GM19099 (cell line): Measurements from ENCODE around the gene SHD.

Source experiments
- POLR2A ChIP-seq: IDR thresholded peaks from 3 replicates; pipeline ENCODE4 v1.6.1; 2011; ENCODE audit warnings: low read depth; ENCODE audit not compliant: insufficient read length; ENCODE audit errors: extremely low read depth

SHD gene, protein sequence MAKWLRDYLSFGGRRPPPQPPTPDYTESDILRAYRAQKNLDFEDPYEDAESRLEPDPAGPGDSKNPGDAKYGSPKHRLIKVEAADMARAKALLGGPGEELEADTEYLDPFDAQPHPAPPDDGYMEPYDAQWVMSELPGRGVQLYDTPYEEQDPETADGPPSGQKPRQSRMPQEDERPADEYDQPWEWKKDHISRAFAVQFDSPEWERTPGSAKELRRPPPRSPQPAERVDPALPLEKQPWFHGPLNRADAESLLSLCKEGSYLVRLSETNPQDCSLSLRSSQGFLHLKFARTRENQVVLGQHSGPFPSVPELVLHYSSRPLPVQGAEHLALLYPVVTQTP

DNA sequence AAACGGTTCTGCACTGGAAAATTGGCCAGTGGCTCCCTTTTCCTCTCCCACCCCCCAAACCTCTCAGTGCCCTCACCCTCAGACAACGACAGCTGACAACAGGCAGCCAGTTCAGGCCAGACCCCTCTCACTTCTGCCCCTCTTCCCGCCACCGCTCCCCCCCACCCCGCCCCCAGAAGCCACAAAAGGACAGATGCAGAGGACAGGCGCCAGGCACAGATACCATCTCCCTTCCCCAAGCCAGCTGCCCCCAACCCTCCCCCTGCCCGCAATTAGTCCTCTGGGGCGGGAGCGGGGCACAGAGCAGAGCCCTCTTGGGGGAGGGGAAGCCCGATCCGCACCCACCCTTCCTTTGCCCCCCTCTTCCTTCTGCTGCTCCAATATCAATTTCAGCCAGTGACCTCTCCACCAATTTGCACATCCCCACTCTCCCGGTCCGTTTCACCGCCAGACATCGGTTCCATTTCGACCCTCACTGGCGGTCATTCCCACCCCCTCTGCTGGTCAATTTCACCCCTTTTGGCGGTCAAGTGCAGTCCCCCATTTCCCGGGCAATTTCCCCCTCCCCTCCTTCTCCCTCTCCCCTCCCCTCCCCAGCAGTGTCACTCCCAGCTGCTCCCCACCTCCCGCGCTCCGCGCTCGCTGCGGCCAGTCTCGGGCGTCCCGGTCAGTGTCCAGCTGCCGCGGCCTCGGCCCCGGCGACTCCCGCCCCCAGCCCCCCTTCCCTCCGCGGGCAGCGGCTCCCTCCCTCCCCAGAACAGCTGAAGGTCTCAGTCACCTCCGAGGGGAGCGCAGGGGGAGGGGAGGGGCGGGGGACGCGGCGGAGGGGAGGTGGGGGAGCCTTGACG lies at the start of gene SHD:
TSS of gene SHD (plus strand) at position 848 of the 848 bp plus-strand sequence. CDS start 798 bp downstream, outside the sequence.
- no peak for TF ChIP-seq POLR2A

DNA sequence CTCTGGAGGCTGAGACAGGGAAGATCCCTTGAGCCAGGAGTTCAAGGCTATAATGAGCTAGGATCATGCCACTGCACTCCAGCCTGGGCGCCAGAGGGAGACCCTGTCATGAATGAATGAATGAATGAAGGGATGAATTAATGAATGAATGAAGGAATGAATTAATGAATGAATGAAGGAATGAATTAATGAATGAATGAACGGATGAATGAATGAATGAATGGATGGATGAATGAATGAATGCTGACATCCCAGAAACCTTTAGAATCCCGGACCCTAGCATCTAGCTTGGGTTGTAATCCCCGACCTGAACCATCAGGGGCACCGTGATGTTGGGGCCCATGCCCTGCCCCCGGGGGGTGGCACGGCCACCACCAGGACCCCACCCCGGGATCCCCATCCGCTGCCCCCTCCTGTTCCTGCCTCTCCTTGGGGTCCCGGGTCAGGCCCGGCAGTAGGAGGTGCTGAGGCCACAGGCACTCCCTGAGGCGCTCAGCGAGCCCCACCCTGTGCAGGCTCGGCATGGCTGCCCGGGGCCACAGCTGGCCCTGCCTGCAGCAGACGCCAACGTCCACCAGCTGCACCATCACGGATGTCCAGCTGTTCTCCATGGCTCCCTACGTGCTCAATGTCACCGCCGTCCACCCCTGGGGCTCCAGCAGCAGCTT lies 46.3 kb upstream of the SHD start:
- TF ChIP-seq POLR2A = peak; percentile 43

DNA sequence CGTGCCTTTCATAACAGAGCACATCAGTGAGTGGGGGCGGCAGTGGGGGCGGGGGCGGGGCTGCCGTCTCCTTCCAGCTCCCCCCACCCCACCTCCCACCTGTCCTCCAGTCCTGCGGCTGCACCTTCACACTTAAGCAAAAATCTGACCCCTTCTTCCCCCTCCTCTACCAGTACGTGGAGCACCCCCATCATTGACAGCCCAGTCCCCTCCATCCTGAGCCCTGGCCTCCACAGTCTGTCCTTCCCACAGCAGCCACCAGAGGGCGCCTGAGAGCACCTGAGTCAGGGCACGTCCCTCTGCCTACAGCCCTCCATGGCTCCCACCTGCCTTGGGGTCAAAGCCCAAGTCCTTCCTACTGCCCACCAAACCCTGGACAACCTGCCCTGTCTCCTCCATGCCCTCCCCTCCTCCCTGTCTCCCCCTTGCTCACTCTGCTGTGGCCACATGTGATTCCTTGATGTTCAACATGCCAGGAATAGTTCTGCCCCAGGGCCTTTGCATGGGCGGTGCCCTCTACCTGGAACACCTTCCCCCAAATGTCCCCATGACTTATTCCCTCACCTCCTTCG lies 45.7 kb upstream of the SHD start:
- TF ChIP-seq POLR2A = peak; percentile 36

DNA sequence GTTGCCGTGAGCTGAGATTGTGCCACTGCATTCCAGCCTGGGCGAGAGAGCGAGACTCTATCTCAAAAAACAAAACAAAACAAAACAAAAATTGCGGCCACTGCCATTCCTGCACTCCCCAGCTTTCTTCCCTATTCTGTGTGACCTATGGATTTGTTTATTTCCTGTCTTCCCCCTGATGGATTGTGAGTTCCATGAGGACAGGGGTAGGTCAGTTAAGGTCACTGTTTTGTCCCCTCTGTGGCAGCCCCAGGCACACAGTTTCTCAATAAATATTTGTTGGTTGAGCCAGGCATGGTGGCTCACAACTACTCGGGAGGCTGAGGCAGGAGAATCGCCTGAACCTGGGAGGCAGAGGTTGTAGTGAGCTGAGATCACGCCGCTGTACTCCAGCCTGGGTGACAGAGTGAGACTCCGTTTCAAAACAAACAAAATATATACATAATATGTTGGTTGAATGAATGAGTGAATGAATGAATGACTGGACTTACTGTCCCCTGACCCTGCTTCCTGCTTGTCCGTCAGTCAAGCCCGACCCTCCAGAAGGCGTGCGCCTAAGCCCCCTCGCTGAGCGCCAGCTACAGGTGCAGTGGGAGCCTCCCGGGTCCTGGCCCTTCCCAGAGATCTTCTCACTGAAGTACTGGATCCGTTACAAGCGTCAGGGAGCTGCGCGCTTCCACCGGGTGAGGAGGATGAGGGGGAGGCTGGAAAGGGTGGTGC lies 44.8 kb upstream of the SHD start:
- no peak for TF ChIP-seq POLR2A

DNA sequence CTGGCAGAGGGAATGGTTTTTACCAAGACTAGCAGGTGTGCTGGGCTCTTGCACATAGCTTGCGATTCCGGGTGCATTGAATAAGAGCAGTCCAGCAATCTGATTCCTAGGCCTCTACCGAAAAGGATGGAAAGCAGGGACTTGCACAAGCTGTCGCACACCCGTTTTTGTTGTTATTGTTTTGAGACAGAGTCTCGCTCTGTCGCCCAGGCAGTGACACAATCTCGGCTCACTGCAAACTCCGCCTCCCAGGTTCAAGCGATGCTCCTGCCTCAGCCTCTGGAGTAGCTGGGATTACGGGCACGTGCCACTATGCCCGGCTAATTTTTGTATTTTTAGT lies 44.2 kb upstream of the SHD start:
- no peak for TF ChIP-seq POLR2A

DNA sequence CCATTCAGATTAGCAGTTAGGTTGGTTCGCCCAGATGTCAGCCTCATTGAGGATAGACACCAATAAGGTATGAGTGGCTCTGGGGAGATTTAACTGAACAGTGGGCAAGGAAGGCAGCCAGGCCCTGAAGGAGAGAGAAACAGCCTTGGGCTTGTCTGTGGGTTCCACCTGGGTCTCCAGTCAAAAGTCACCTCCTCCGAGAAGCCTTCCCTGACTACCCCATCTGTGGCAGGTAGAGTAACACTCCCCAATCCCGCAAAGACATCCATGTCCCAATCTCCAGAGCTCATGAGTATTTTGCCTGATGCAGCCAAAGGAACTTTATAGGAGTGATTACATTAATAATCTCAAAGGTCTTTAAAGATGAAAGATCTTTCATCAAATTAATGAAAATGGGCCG lies 40.2 kb upstream of the SHD start:
- no peak for TF ChIP-seq POLR2A

DNA sequence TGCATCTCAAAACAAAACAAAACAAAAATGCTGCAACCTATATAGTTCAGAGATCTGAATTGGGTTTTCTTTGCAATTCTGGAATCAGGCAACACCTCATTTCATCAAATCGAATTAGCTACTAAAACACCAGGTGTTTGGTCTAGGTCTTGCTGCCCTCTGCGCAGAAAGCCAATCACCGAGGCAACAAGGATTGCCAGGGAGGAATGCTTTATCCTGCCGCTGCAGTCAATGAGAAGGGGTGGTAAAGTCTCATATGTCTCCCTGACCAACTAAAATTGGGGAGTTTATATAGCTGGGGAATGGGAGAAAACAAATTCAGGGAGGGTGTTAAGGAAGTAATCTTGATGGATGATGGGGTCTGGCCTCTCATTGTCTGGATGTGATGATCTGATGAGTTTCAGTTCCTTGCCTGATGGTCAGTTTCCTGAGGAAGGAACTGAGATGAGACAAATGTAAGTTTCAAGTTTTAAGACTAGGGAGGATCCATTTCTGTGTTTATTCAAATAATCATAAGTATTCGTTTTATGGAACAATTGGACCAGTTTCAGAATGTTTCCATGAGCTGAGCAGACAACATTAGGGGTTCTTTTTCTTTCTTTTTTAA lies 37.1 kb upstream of the SHD start:
- TF ChIP-seq POLR2A = no peak

DNA sequence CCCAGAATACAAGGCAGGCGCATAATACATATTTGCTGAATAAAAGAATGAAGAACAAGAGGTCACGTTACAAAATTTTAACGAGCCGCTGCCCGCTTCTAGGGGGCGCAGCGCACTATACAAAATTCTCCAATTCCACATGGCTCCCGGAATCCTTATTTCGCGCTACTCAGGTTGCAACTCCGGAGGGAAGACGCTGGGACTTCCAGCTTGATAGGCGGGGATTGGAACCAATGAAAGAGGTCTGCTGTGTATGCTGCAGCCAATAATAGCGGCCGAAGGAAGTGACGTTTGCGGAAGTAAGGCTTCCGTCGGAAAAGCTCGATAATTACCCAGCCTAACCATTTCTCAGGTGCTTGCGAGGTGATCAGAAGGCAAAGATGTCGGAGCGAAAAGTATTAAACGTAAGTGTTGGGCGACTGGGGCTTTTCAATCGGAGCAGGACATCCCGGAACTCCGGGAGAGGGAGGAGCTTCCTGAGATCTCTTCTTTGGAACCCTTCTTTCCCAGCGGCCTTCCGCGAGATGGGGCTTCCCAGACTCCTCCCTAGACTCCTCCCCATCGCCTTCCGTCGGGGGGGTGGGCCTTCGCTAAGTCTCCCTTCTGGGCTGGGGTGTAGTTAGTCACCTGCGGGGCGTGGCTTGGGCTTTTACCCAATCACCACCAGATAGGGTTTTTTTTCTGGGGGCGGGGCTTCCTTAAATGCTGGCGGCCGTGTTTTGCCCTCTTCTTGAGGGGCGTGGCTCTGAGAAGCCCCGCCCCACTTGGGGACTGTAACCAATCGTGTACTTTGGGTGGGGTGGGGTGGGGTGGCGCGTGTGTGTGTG lies 32.1 kb upstream of the SHD start, which contains the start of gene YJU2:
TSS of gene YJU2 (plus strand) at position 314 of the 827 bp plus-strand sequence. CDS start at position 381, 67 bp downstream.
- TF ChIP-seq POLR2A = peak; percentile 79

DNA sequence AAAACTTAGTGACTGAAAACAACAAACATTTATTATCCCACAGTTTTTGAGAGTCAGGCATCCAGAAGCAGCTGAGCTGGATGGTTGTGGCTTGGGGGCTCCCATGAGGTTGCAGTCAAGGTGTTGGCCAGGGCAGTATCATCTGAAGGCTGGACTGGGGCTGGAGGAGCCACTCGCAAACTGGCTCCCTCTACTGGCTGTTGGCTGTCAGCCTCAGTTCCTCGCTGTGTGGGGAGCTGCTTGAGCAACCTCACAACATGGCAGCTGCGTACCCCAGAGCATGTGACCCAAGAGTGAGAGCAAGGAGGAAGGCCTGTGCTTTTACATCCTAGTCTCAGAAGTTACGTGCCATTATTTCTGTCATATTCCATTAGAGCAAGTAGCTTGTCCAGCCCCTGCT lies 22.5 kb upstream of the SHD start:
- no peak for TF ChIP-seq POLR2A

DNA sequence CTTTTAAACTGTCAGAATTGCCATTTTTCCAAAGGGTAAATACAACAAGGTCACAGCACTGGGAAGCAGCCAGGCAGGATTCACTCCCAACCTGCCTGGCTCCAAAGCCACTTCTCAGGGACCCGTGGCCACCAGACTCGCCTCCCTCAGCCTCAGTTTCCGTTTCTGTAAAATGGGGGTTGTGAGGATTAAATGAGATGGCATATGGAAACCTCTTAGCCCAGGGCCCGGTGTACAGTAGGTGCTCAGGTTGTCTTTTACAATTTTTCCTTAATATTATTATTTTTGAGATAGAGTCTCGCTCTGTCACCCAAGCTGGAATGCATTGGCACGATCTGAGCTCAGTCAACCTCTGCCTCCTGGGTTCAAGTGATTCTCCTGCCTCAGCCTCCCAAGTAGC lies 22.0 kb upstream of the SHD start:
- TF ChIP-seq POLR2A = no peak

DNA sequence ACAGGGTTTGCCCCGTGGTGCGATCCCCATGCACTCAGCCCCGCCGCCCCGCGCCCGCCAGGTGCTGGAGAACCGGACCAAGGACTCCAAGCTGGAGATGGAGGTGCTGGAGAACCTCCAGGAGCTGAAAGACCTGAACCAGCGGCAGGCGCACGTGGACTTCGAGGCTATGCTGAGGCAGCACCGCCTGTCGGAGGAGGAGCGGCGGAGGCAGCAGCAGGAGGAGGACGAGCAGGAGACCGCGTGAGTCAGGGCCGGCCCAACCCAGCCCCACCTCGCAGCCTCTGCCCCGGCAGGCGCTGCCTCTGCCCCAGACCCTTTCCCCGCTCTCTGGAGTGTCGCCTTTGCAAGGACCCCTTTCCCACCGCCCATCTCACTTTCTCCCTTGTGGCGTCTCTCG lies 20.9 kb upstream of the SHD start:
- no peak for TF ChIP-seq POLR2A

DNA sequence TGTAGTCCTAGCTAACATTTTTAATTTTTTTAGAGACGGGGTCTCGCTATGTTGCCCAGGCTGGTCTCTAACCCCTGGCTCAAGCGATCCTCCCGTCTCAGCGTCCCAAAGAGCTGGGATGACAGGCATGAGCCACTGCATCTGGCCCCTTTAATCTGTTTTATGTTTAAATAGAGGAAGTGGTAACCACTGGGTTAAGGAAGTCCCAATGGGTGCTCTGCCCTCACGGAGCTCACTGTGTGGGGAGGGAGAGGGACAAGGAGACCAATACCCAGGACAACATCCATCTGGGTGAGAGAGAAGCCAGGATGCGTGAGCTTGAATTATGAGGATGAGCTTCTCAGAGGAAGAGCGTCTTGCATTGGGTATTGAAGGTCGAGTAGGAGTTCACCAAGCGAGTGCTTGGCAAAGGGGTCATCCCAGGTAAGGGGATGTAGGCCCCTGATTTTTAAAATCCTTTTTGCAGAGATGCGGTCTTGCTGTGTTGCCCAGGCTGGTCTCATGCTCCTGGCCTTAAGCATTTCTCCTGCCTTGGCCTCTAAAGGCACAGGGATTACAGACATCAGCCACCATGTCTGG lies 18.4 kb upstream of the SHD start:
- TF ChIP-seq POLR2A = no peak

DNA sequence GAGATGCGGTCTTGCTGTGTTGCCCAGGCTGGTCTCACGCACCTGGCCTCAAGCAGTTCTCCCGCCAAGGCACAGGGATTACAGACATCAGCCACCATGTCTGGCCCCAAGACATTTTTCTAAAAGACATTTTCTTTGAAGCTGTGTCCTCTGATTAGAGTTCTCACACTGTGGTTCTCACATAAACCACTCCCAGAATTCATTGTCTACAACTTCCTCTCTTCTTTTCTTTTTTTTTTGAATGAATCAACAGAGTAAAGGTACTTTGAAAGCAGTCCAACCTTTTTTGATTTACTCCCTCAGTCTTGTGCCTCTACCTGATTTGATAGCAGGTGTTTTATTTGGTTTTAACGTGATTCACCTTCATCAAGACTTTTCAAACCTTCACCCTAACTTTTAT lies 14.3 kb upstream of the SHD start:
- TF ChIP-seq POLR2A = no peak

DNA sequence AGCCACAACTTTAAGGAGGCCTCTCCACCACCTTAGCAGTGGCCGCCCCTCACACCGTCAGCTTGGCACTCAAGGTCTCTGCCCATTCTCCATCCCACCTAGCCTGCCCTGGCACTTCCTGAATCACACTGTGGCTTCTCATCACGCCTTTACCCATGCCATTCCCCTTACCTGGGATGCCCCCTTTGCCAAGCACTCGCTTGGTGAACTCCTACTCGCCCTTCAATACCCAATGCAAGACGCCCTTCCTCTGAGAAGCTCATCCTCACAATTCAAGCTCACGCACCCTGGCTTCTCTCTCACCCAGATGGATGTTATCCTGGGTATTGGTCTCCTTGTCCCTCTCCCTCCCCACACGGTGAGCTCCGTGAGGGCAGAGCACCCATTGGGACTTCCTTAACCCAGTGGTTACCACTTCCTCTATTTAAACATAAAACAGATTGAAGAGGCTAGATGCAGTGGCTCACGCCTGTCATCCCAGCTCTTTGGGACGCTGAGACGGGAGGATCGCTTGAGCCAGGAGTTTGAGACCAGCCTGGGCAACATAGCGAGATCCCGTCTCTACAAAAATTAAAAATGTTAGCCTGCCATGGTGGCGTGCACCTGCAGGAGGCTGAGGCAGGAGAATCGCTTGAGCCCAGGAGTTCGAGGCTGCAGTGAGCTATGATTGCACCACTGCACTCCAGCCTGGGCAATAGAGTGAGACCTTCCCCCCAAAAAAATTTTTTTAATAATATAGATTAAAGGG lies 12.6 kb upstream of the SHD start:
- TF ChIP-seq POLR2A = no peak
